Natural killer cell (primary cell): ENCODE data around the gene ELMO1. TPM values are rescaled to one million over a fixed set of nuclear protein-coding genes. Genes with fewer than 3 reads are reported as not detected.
A peak's percentile ranks its signal among the peaks of the same experiment; 100 is the strongest.

Experiments used
- ATAC-seq, 3 donors: fragments of 150-1000 bp in 2 of 3; fragments of 200-7000 bp in 1 of 3; cut with Tn5 transposase; 1 replicate in 1 of 3; 2 replicates in 2 of 3; pipeline ENCODE4 v1.10.0; 2021; ENCODE audit warnings: mild to moderate bottlenecking in 2 of 3, moderate library complexity in 2 of 3
- DNase-seq, 2 donors: peaks; one replicate each; pipeline versions ENCODE4 v3.0.0 to v3.0.0-alpha.2; 2013 to 2021; ENCODE audit warnings: mixed read lengths in 1 of 2
- H3K27ac ChIP-seq: one replicate; pipeline ENCODE4 v1.5.1; 2013; ENCODE audit warnings: mild to moderate bottlenecking, low read length
- H3K27me3 ChIP-seq: one replicate; pipeline ENCODE4 v1.6.1; 2013; ENCODE audit warnings: low read length; ENCODE audit not compliant: control insufficient read depth, insufficient read depth
- H3K36me3 ChIP-seq: one replicate; pipeline ENCODE4 v1.6.1; 2013; ENCODE audit warnings: low read length; ENCODE audit not compliant: control insufficient read depth, insufficient read depth
- H3K4me1 ChIP-seq: one replicate; pipeline ENCODE4 v1.6.1; 2013; ENCODE audit warnings: low read length; ENCODE audit not compliant: control insufficient read depth, insufficient read depth
- H3K4me3 ChIP-seq: one replicate; pipeline ENCODE4 v1.5.1; 2013; ENCODE audit warnings: low read length
- H3K9me3 ChIP-seq: one replicate; pipeline ENCODE4 v1.6.1; 2013; ENCODE audit warnings: low read length; ENCODE audit not compliant: control insufficient read depth, insufficient read depth
- H3K27ac Mint-ChIP-seq, 2 donors: one replicate each; pipeline ENCODE4 v1.8.0; 2022; ENCODE audit warnings: mild to moderate bottlenecking in 2 of 2, mixed read lengths in 2 of 2, moderate library complexity in 1 of 2
- H3K27me3 Mint-ChIP-seq, 2 donors: one replicate each; pipeline ENCODE4 v1.8.0; 2022; ENCODE audit warnings: low read depth in 2 of 2, mixed read lengths in 2 of 2
- H3K36me3 Mint-ChIP-seq: one replicate; pipeline ENCODE4 v1.8.0; 2022; ENCODE audit warnings: mixed read lengths
- H3K4me1 Mint-ChIP-seq, 2 donors: one replicate each; pipeline ENCODE4 v1.8.0; 2022; ENCODE audit warnings: mixed read lengths in 2 of 2
- H3K4me3 Mint-ChIP-seq: one replicate; pipeline ENCODE4 v1.8.0; 2022; ENCODE audit warnings: mild to moderate bottlenecking, moderate library complexity, mixed read lengths
- H3K9me3 Mint-ChIP-seq, 2 donors: one replicate each; pipeline ENCODE4 v1.8.0; 2022; ENCODE audit warnings: mixed read lengths in 2 of 2
- WGBS: methylation state at CpG from one replicate; pipeline ENCODE4 v1.1.7; 2013; ENCODE audit warnings: missing lambda C conversion rate; ENCODE audit not compliant: insufficient coverage; 5-methylcytosine and 5-hydroxymethylcytosine counted together
- intact Hi-C: fragments of 100-400 bp; cut with micrococcal nuclease; formaldehyde crosslinking; loops from one replicate; pipeline ENCODE4 v1.14.2; 2022
- total RNA-seq, 4 donors: library from RNA; stranded (reverse); fragments of 120-200 nt in 1 of 4; gene quantifications; one replicate each; pipeline versions ENCODE4 v1.2.3 to v1.2.4, GENCODE V29; 2013 to 2022
- TF ChIP-seq, protein P1 (sequence below): fragments of 200-600 bp; IDR thresholded peaks from one replicate; pipeline ENCODE4 v1.8.0; 2022; ENCODE audit warnings: antibody characterized with exemption

The ELMO1 gene
- total RNA-seq, 3 donors from 2014 or later (not counting 1 experiment from before 2014, with no cell fraction given), result 127 to 147 (median 130) TPM

DNA sequence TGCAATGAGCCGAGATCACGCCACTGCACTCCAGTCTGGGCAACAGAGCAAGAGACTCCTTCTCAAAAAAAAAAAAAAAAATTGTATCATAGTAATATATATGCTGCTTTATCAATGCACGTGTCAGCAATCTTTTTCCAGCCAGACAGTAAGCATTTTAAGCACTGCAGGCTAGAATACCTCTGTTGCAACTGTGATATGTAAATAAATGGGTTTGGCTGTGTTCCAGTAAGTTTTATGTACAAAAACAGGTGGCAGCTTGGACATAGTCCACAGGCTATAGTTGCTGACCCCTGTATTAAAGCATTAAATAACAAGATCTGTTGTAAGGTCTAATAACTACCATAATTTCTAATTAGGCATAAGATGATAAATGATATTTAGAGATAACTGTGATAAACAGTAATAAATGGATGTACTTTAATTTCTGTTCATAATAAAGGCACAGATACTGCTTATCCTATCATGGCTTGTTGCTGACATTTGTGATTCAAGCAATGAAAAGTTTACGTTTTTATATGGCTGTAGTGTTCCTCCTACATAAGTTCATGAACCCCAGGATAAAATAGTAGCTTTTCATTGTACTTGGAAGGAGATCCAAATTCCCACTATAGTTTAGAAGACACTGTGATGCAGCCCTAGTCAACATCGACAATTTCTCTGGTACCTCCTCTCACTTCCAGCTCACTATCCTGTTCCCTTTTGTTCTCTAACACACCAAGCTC is 161.4 kb downstream of the ELMO1 start:
- Histone ChIP-seq H3K9me3 (no peaks in the 10 kb centered on the region), H3K27me3 (no peaks in the 10 kb centered on the region), H3K4me3 (no peak overlapping the region), H3K27ac (no peak overlapping the region), H3K36me3 (no peaks in the 10 kb centered on the region), H3K4me1 (peaks cover 11% of the 10 kb centered on the region)
- no peaks in the 10 kb centered on the region for H3K27me3 Mint-ChIP-seq
- 81% methylated on average over 4 of the region's 5 CpGs for WGBS
- no peaks in the 10 kb centered on the region for H3K36me3 Mint-ChIP-seq
- H3K27ac Mint-ChIP-seq, result no peak overlapping the region
- DNase-seq (no peak), ATAC-seq (no peak)
- intact Hi-C loops, result loop anchor here (5.0 kb wide), 1 partner anchor 210 kb away; no protein-coding TSS in a partner anchor
- H3K4me1 Mint-ChIP-seq, result peaks cover 45 to 51% of the 10 kb centered on the region in 2 donors
- H3K4me3 Mint-ChIP-seq, result no peak overlapping the region
- TF ChIP-seq, protein P1, sequence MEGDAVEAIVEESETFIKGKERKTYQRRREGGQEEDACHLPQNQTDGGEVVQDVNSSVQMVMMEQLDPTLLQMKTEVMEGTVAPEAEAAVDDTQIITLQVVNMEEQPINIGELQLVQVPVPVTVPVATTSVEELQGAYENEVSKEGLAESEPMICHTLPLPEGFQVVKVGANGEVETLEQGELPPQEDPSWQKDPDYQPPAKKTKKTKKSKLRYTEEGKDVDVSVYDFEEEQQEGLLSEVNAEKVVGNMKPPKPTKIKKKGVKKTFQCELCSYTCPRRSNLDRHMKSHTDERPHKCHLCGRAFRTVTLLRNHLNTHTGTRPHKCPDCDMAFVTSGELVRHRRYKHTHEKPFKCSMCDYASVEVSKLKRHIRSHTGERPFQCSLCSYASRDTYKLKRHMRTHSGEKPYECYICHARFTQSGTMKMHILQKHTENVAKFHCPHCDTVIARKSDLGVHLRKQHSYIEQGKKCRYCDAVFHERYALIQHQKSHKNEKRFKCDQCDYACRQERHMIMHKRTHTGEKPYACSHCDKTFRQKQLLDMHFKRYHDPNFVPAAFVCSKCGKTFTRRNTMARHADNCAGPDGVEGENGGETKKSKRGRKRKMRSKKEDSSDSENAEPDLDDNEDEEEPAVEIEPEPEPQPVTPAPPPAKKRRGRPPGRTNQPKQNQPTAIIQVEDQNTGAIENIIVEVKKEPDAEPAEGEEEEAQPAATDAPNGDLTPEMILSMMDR, result no peak
- no peaks in the 10 kb centered on the region for H3K9me3 Mint-ChIP-seq

GRCh38 chr7:37286454-37286832 is 162.2 kb downstream of the ELMO1 start:
- H3K4me3 Mint-ChIP-seq, result no peak overlapping the region
- ATAC-seq (no peak), DNase-seq (no peak)
- no peaks in the 10 kb centered on the region for H3K36me3 ChIP-seq
- H3K27ac Mint-ChIP-seq, result no peak overlapping the region
- H3K27me3 ChIP-seq, result no peaks in the 10 kb centered on the region
- WGBS, result 100% methylated on average over 1 of the region's 2 CpGs
- no peaks in the 10 kb centered on the region for H3K9me3 Mint-ChIP-seq
- no peaks in the 10 kb centered on the region for H3K27me3 Mint-ChIP-seq
- no peak overlapping the region for H3K4me3 ChIP-seq
- peaks cover 50 to 56% of the 10 kb centered on the region in 2 donors for H3K4me1 Mint-ChIP-seq
- TF ChIP-seq, protein P1, result no peak
- H3K4me1 ChIP-seq, result peaks cover 11% of the 10 kb centered on the region
- H3K9me3 ChIP-seq, result no peaks in the 10 kb centered on the region
- no peak overlapping the region for H3K27ac ChIP-seq
- intact Hi-C loops, result loop anchor here (5.0 kb wide), 1 partner anchor 211 kb away; no protein-coding TSS in a partner anchor
- no peaks in the 10 kb centered on the region for H3K36me3 Mint-ChIP-seq

DNA sequence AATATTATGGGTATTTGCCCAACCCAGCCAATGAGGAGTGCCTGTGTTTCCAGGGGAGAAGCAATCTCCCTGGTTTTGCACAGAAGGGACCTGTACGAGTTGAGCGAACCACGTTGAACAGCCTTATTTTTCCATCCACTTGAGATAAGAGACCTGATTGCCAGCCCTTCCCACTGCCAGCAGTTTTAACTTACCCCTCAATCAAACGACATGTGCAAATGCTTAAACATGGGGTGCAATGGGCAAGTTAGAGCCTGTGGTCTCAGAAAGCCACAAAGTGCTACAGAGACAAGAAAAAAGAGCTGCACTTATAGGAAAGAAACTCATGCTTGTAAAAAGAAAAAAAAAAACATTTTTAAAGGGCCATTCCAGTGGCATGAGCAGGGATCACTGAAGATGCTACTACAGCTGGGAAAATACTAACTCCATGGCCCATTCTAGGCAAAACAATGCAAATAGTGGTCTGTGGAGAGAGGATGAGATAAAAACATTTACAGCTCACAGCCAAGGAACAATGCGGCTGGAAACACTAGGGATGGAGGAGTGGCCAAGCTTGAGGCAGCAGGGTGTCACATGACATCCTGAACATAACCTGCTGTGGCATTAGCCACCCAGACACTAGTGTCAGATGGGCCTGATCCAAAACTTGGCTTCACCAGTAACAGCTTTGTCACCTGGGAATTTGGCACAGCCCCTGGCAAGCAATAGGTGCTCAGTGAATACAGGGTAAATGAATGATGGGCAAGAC is 162.8 kb downstream of the ELMO1 start:
- Mint-ChIP-seq H3K4me1 (peaks cover 50 to 60% of the 10 kb centered on the region in 2 donors), H3K4me3 (peak overlapping the region; percentile 17), H3K27ac (no peak overlapping the region), H3K36me3 (no peaks in the 10 kb centered on the region), H3K27me3 (no peaks in the 10 kb centered on the region), H3K9me3 (no peaks in the 10 kb centered on the region)
- Histone ChIP-seq H3K4me1 (peaks cover 11% of the 10 kb centered on the region), H3K4me3 (no peak overlapping the region), H3K36me3 (no peaks in the 10 kb centered on the region), H3K27me3 (no peaks in the 10 kb centered on the region), H3K27ac (no peak overlapping the region), H3K9me3 (no peaks in the 10 kb centered on the region)
- DNase-seq (peak in 1 of 2 donors; percentile 33), ATAC-seq (peak in 2 of 3 donors; percentile 44 to 78)
- intact Hi-C loops, result loop anchor here (2.0 to 5.0 kb wide), 2 partner anchors 57 to 211 kb away; no protein-coding TSS in a partner anchor
- TF ChIP-seq, protein P1, result no peak
- 36% methylated on average over 5 of the region's 5 CpGs for WGBS
